SK-N-SH (cell line): ENCODE measurements around the gene SNX22. TPM values are rescaled to one million over a fixed set of nuclear protein-coding genes. Genes with fewer than 3 reads are reported as not detected.

Experiments
- CTCF ChIA-PET: fragments of 300-600, 350-600 bp; formaldehyde crosslinking; extraction: SDS; loops from one replicate; lab custom pipeline; 2021; lab: Yijun Ruan, JAX
- POLR2A ChIA-PET: fragments of 350-600 bp; sonication (Branson Sonifier 250); formaldehyde crosslinking; extraction: SDS; loops from one replicate; lab custom pipeline; 2020; ENCODE audit warnings: antibody characterized with exemption, inconsistent platforms; lab: Yijun Ruan, JAX
- DNase-seq: peaks from one replicate; pipeline ENCODE4 v3.0.0; 2012
- H2AFZ ChIP-seq: fragments of 200-600 bp; sonication (generic); 2 replicates; pipeline ENCODE4 v1.8.1; 2016; ENCODE audit warnings: antibody characterized with exemption, mild to moderate bottlenecking, low read depth
- H3F3A ChIP-seq: fragments of 200-600 bp; sonication (generic); replicated peaks from 2 replicates; pipeline ENCODE3; 2016; ENCODE audit warnings: antibody characterized with exemption, mild to moderate bottlenecking; ENCODE audit not compliant: insufficient read depth
- H3K27ac ChIP-seq, 2 experiments: fragments of 200-500 bp in 1 of 2; fragments of 200-600 bp in 1 of 2; sonication (Bioruptor generic) in 1 of 2; sonication (generic), shearing (Covaris generic) in 1 of 2; 2 replicates each; pipeline versions ENCODE4 v1.5.1 to v1.6.1; 2014 to 2016; ENCODE audit warnings: low read depth in 2 of 2, inconsistent platforms in 1 of 2, low read length in 1 of 2, mild to moderate bottlenecking in 1 of 2, mixed read lengths in 1 of 2
- H3K27me3 ChIP-seq: fragments of 200-600 bp; sonication (generic), shearing (Covaris generic); 2 replicates; pipeline ENCODE4 v1.6.1; 2016; ENCODE audit warnings: mixed run types; ENCODE audit not compliant: insufficient read depth
- H3K36me3 ChIP-seq, 2 experiments: fragments of 200-500 bp in 1 of 2; fragments of 200-600 bp in 1 of 2; sonication (Bioruptor generic) in 1 of 2; sonication (generic) in 1 of 2; replicated peaks in 1 of 2; 2 replicates each; pipeline versions ENCODE3 to v1.5.1; 2014 to 2016; ENCODE audit warnings: low read length in 1 of 2, mild to moderate bottlenecking in 1 of 2; ENCODE audit not compliant: insufficient read depth in 2 of 2, control insufficient read depth in 1 of 2
- H3K4me1 ChIP-seq, 2 experiments: fragments of 200-500 bp in 1 of 2; fragments of 200-600 bp in 1 of 2; sonication (Bioruptor generic) in 1 of 2; sonication (generic), shearing (Covaris generic) in 1 of 2; 2 replicates each; pipeline versions ENCODE4 v1.5.1 to v1.6.1; 2014 to 2016; ENCODE audit warnings: low read depth in 1 of 2, low read length in 1 of 2, mixed run types in 1 of 2; ENCODE audit not compliant: insufficient read depth in 2 of 2, control insufficient read depth in 1 of 2
- H3K4me2 ChIP-seq: fragments of 200-600 bp; sonication (generic), shearing (Covaris generic); 2 replicates; pipeline ENCODE4 v1.6.1; 2017; ENCODE audit warnings: mixed run types
- H3K4me3 ChIP-seq, 2 experiments: fragments of 200-500 bp in 1 of 2; fragments of 200-600 bp in 1 of 2; sonication (Bioruptor generic) in 1 of 2; sonication (generic), shearing (Covaris generic) in 1 of 2; 2 replicates each; pipeline versions ENCODE4 v1.5.1 to v1.8.1; 2014 to 2016; ENCODE audit warnings: low read depth in 2 of 2, inconsistent platforms in 1 of 2, low read length in 1 of 2, mild to moderate bottlenecking in 1 of 2, mixed read lengths in 1 of 2, moderate library complexity in 1 of 2
- H3K79me2 ChIP-seq: fragments of 200-600 bp; sonication (generic); 2 replicates; pipeline ENCODE4 v1.8.1; 2017; ENCODE audit warnings: mild to moderate bottlenecking; ENCODE audit not compliant: insufficient read depth
- H3K9ac ChIP-seq: fragments of 200-600 bp; sonication (generic); 2 replicates; pipeline ENCODE4 v1.6.1; 2017; ENCODE audit warnings: mixed run types
- H3K9me2 ChIP-seq: fragments of 200-600 bp; sonication (generic); 2 replicates; pipeline ENCODE4 v1.6.1; 2017; ENCODE audit warnings: mixed run types
- H3K9me3 ChIP-seq: fragments of 200-600 bp; sonication (generic); 2 replicates; pipeline ENCODE4 v1.6.1; 2017; ENCODE audit warnings: mixed run types, mild to moderate bottlenecking, moderate library complexity
- H4K20me1 ChIP-seq: fragments of 200-600 bp; sonication (generic); 2 replicates; pipeline ENCODE4 v1.6.1; 2017; ENCODE audit warnings: mild to moderate bottlenecking, mixed run types; ENCODE audit not compliant: insufficient read depth
- ELF1 ChIP-seq: IDR thresholded peaks from 2 replicates; pipeline ENCODE4 v1.4.0; 2012
- EZH2phosphoT487 ChIP-seq: fragments of 200-600 bp; sonication (generic); IDR thresholded peaks from 2 replicates; pipeline ENCODE4 v1.6.1; 2017; ENCODE audit warnings: low read depth, mixed run types, mild to moderate bottlenecking, antibody characterized with exemption, moderate library complexity, borderline replicate concordance
- FOSL2 ChIP-seq: IDR thresholded peaks from 2 replicates; pipeline ENCODE4 v1.4.0; 2012; ENCODE audit warnings: low read depth, mild to moderate bottlenecking, moderate library complexity, borderline replicate concordance
- JUND ChIP-seq: IDR thresholded peaks from 2 replicates; pipeline ENCODE4 v1.4.0; 2012
- MAX ChIP-seq: IDR thresholded peaks from 2 replicates; pipeline ENCODE4 v1.4.0; 2012; ENCODE audit warnings: low read depth
- PBX3 ChIP-seq: IDR thresholded peaks from 2 replicates; pipeline ENCODE4; 2012
- POLR2AphosphoS5 ChIP-seq: IDR thresholded peaks from 2 replicates; pipeline ENCODE4 v1.6.1; 2012; ENCODE audit warnings: low read depth, low read length
- RCOR1 ChIP-seq: fragments of 150-350 bp; IDR thresholded peaks from 2 replicates; pipeline ENCODE4 v1.6.1; 2017; ENCODE audit warnings: antibody characterized with exemption, low read length
- TAF1 ChIP-seq: IDR thresholded peaks from 2 replicates; pipeline ENCODE4 v1.6.1; 2012; ENCODE audit warnings: low read depth, mild to moderate bottlenecking, low read length, moderate library complexity, borderline replicate concordance
- TEAD4 ChIP-seq: IDR thresholded peaks from 2 replicates; pipeline ENCODE4 v1.4.0; 2012; ENCODE audit warnings: mild to moderate bottlenecking, borderline replicate concordance; ENCODE audit not compliant: insufficient read depth
- WGBS: methylation state at CpG from one replicate; pipeline ENCODE4 v1.1.6; 2017; ENCODE audit warnings: low lambda C conversion rate; 5-methylcytosine and 5-hydroxymethylcytosine counted together
- polyA plus RNA-seq, 3 experiments: library from polyadenylated mRNA; depleted of rRNA; stranded (reverse); fragments of >200 nt; gene quantifications; 2 replicates each; pipeline ENCODE4 v1.2.3, GENCODE V29; 2012

The SNX22 gene
- polyA plus RNA-seq, 1 of the 3 experiments (the other 2 are of a cell fraction) = 0.94 TPM

GRCh38 chr15:64191971-64192830 is 40.7 kb downstream of the SNX22 start:
- no peaks in the 10 kb centered on the region for H3K27me3 ChIP-seq
- no peaks in the 10 kb centered on the region for H3K9me2 ChIP-seq
- H3K9ac ChIP-seq = no peak overlapping the region
- peaks cover 19% of the 10 kb centered on the region for H3F3A ChIP-seq
- no peaks in the 10 kb centered on the region for H3K9me3 ChIP-seq
- no peak overlapping the region for H3K27ac ChIP-seq
- no peaks in the 10 kb centered on the region for H3K79me2 ChIP-seq
- ChIA-PET POLR2A (no interaction called here), CTCF (interaction anchor here (0.9 kb wide), 1 partner anchor 29 kb away, joined by 6 read pairs; no protein-coding TSS in a partner anchor)
- 94% methylated on average over 5 of the region's 5 CpGs for WGBS
- H2AFZ ChIP-seq = no peak overlapping the region
- no peak for TF ChIP-seq EZH2phosphoT487
- TF ChIP-seq FOSL2 = no peak
- no peak for TF ChIP-seq PBX3
- no peak for TF ChIP-seq MAX
- peaks cover 3 to 14% of the 10 kb centered on the region in 2 experiments; a peak in 2 of 4 replicates for H3K4me1 ChIP-seq
- H3K4me3 ChIP-seq = no peak overlapping the region
- H4K20me1 ChIP-seq = no peaks in the 10 kb centered on the region
- H3K4me2 ChIP-seq = no peak overlapping the region
- H3K36me3 ChIP-seq = peaks cover 19 to 27% of the 10 kb centered on the region in 2 experiments
- no peak for DNase-seq

- TF ChIP-seq TAF1 (no peak), EZH2phosphoT487 (no peak), TEAD4 (no peak), ELF1 (no peak)
- no peaks in the 10 kb centered on the region for H3K27me3 ChIP-seq
- 93% methylated on average over 6 of the region's 6 CpGs for WGBS
- H3K36me3 ChIP-seq = peaks cover 19 to 32% of the 10 kb centered on the region in 2 experiments
- no peak overlapping the region for H3K27ac ChIP-seq
- no peak for DNase-seq
- no peak overlapping the region for H3K4me3 ChIP-seq
- no peak overlapping the region for H2AFZ ChIP-seq
- POLR2A ChIA-PET = no interaction called here
- H3K9ac ChIP-seq = no peak overlapping the region
- H4K20me1 ChIP-seq = no peaks in the 10 kb centered on the region
- H3F3A ChIP-seq = peaks cover 18% of the 10 kb centered on the region
- H3K4me2 ChIP-seq = no peak overlapping the region
- no peaks in the 10 kb centered on the region for H3K9me3 ChIP-seq
- H3K9me2 ChIP-seq = no peaks in the 10 kb centered on the region
- CTCF ChIA-PET = interaction anchor here (3.5 kb wide), 1 partner anchor 16 kb away, joined by 13 read pairs; no protein-coding TSS in a partner anchor
- H3K4me1 ChIP-seq = peaks cover 0 to 8% of the 10 kb centered on the region in 2 experiments; a peak in 1 of 4 replicates
- no peaks in the 10 kb centered on the region for H3K79me2 ChIP-seq
Measured at GRCh38 chr15:64193971-64194370, 42.4 kb downstream of the SNX22 start.

GRCh38 chr15:64197425-64197824 is 45.9 kb downstream of the SNX22 start:
- H3K36me3 ChIP-seq = peaks cover 24 to 41% of the 10 kb centered on the region in 2 experiments
- DNase-seq = peak; percentile 36
- no peak overlapping the region; the same call in 1 of the 2 replicates for H3K4me2 ChIP-seq
- WGBS = 71% methylated on average over 1 of the region's 1 CpG
- no peaks in the 10 kb centered on the region for H3K79me2 ChIP-seq
- H3K9me3 ChIP-seq = no peaks in the 10 kb centered on the region
- H3F3A ChIP-seq = peaks cover 15% of the 10 kb centered on the region
- H3K9ac ChIP-seq = no peak overlapping the region
- no peak overlapping the region for H2AFZ ChIP-seq
- no peaks in the 10 kb centered on the region for H3K27me3 ChIP-seq
- no peaks in the 10 kb centered on the region for H4K20me1 ChIP-seq
- ChIA-PET CTCF (interaction anchor here (1.5 to 1.7 kb wide), 2 partner anchors 34 to 483 kb away, joined by 4 read pairs; no protein-coding TSS in a partner anchor), POLR2A (no interaction called here)
- H3K4me1 ChIP-seq = peaks cover 0 to 8% of the 10 kb centered on the region in 2 experiments; a peak in 1 of 4 replicates
- H3K27ac ChIP-seq = peak overlapping the region; percentile 54 to 62; a peak in 2 of 4 replicates
- no peaks in the 10 kb centered on the region for H3K9me2 ChIP-seq
- TF ChIP-seq RCOR1 (0 out of 2 replicates have a peak, but pooled peaks have one; percentile 3), JUND (no peak), POLR2AphosphoS5 (no peak)
- TF ChIP-seq, all 33 proteins: peak for 1
- no peak overlapping the region; a peak in 1 of 4 replicates for H3K4me3 ChIP-seq
